ENCODE data around the gene MYO5C.

Gene MYO5C

GRCh38 chr15:52208306-52208946 is 87.2 kb downstream of the MYO5C start:
- DNase-seq = peak in 4 of 14 donors; percentile 13 to 27 (median 20)

- no peak for DNase-seq
Observed at GRCh38 chr15:52207191-52207590, 88.4 kb downstream of the MYO5C start.

GRCh38 chr15:52206446-52206845 is 89.2 kb downstream of the MYO5C start:
- no peak for DNase-seq

- no peak for DNase-seq
Observed at GRCh38 chr15:52204657-52205056, 90.9 kb downstream of the MYO5C start.

- no peak for DNase-seq
Observed at GRCh38 chr15:52200831-52201365, 94.7 kb downstream of the MYO5C start.

GRCh38 chr15:52199271-52199670 is 96.3 kb downstream of the MYO5C start:
- peak in 1 of 14 donors; percentile 9 for DNase-seq

GRCh38 chr15:52196891-52197290 is 98.7 kb downstream of the MYO5C start:
- no peak for DNase-seq

GRCh38 chr15:52193791-52194190 is 101.8 kb downstream of the MYO5C start:
- no peak for DNase-seq

- DNase-seq = no peak
Observed at GRCh38 chr15:52193321-52193720, 102.3 kb downstream of the MYO5C start.

- peak in 1 of 14 donors; percentile 48 for DNase-seq
Observed at GRCh38 chr15:52191207-52191606, 104.4 kb downstream of the MYO5C start, which contains the start of gene GNB5. Gene GNB5, minus strand, starts transcription at chr15:52191392. Its CDS starts 6,716 bp downstream, at chr15:52184676.

GRCh38 chr15:52186651-52187486 is 108.7 kb downstream of the MYO5C start:
- peak in 2 of 14 donors; percentile 6 to 84 for DNase-seq

GRCh38 chr15:52185151-52185561 is 110.4 kb downstream of the MYO5C start:
- DNase-seq = no peak

- DNase-seq = no peak
Observed at GRCh38 chr15:52184721-52185120, 110.9 kb downstream of the MYO5C start.

- DNase-seq = peak in 1 of 14 donors; percentile 24
Observed at GRCh38 chr15:52183562-52184173, 111.9 kb downstream of the MYO5C start.

- DNase-seq = no peak
Observed at GRCh38 chr15:52181938-52182780, 113.4 kb downstream of the MYO5C start.

GRCh38 chr15:52180851-52181450 is 114.7 kb downstream of the MYO5C start:
- DNase-seq = no peak

- DNase-seq = peak in 2 of 14 donors; percentile 60 to 62
Observed at GRCh38 chr15:52180196-52180835, 115.3 kb downstream of the MYO5C start.

GRCh38 chr15:52179278-52180195 is 116.1 kb downstream of the MYO5C start:
- DNase-seq = peak in 13 of 14 donors; percentile 14 to 90 (median 56)

- peak in 1 of 14 donors; percentile 62 for DNase-seq
Observed at GRCh38 chr15:52178765-52179164, 116.8 kb downstream of the MYO5C start.

GRCh38 chr15:52172869-52173268 is 122.7 kb downstream of the MYO5C start:
- no peak for DNase-seq
